Raji (cell line): ENCODE results near the gene TNC.

ENCODE experiments used
- POLR2A ChIP-seq: IDR thresholded peaks from 2 replicates; pipeline ENCODE4 v1.6.1; 2011; ENCODE audit warnings: low read depth, low read length, control low read depth; ENCODE audit not compliant: insufficient read depth

Gene TNC

DNA sequence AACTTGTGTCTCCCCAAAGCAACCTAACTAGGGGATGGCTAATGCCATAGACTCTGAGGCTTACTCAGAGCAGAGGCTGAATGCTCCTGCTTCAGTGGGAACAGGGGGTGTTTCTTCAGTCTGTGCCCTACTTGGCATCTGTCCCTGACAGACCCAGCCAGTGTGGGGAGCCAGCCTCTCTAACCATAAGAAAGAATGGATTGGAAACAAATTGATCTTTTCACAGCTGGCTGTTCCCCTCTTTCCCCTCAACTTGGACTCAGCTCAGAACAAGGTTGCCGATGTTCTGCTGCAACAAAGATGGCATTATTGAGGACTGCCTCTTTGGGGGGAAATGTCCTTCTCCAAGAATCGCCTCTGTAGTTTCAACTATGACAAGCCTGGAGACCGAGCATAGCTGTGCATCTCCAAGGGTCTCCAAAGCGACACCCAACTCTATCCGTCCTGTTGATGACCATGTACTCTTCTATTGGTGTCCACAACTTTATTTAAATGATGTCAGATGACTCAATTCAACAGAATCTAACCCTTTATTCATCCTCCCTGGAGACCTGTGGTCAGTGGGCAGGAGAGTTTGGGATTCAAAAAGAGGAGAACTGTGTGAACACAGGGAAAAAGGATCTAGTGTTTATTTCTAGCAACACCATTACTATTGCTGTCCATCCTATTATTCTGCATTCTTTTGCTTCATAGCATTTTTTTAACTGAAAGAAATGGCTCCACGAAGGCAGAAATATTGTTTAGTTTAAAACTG, 24.7 kb upstream of the TNC start:
- TF ChIP-seq POLR2A = no peak

DNA sequence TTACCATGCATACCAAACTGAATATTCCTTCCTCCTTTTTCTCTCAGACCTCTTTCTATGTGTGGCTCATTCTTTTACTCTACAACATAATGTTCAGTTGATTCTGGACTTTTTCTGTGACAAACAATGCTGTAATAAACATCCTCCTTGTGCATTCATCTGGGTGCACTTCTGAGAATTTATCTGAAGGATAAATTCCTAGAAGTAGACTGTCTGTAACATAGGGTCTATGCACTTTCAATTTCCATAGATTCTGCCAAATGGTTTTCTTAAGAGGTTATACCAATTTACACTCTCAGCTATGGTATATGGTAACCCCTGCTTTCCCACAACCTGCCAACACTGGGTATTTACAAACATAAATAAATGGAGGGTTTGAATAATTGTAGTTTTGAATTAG, 24.1 kb upstream of the TNC start:
- no peak for TF ChIP-seq POLR2A

- no peak for TF ChIP-seq POLR2A
Observed at GRCh38 chr9:115141612-115142011, 23.7 kb upstream of the TNC start.

DNA sequence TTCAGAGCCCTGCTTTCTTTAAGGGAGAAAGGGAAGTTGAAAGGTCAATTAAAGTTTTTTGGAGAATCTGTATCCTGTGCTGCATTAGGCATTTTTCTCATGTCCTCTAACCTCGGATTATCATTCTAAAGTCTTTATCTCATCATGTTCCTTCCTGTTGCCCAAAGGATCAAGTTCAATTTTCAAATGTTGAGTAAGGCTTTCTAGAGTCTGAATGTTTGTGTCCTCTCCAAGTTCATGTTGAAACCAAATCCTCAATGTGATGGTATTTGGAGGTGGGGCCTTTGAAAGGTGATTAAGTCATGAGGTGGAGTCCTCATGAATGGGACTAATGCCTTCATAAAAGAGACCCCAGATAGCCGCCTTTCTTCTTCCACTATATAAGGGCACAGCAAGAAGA, 20.2 kb upstream of the TNC start:
- TF ChIP-seq POLR2A = no peak

DNA sequence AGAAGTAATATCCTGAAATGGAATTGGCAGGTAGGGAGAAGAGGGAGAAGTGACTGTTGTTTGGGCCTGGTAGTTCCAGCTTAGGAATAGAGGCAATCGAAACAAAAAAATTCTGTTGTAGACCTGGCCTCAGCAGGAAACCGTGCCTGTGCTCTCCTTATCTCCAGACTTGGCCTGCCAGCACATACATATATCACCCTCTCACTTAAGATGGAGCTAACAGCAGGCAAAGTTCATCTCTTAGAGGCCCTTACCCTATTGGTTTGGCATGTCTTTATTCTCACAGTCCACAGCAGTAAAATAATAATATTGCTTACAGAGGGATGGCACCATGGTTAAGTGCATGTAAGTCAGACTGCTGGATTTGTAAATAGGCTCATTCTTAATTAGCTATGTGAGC, 19.6 kb upstream of the TNC start:
- no peak for TF ChIP-seq POLR2A

- no peak for TF ChIP-seq POLR2A
Observed at GRCh38 chr9:115135821-115136778, 18.1 kb upstream of the TNC start.

GRCh38 chr9:115134941-115135340, 17.0 kb upstream of the TNC start:
- no peak for TF ChIP-seq POLR2A

DNA sequence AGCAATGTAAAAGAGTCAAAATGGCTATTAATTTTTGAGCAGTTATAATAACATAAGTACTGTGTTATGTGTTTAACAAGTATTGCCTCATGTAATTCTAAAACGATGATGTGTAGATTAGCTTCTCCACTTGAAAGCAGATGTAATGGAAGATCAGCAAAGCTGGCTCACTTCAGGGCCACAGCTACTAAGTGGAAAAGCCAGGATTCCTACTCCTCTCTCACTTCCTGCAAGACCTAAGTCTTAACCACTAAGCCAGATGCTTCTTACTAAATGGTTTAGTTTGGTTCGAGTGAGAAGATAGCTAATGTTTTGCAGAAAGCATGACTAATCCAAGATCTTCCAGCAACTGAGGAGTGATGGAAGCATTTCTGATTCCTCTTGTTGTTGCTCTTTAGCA, 15.7 kb upstream of the TNC start:
- TF ChIP-seq POLR2A = no peak

DNA sequence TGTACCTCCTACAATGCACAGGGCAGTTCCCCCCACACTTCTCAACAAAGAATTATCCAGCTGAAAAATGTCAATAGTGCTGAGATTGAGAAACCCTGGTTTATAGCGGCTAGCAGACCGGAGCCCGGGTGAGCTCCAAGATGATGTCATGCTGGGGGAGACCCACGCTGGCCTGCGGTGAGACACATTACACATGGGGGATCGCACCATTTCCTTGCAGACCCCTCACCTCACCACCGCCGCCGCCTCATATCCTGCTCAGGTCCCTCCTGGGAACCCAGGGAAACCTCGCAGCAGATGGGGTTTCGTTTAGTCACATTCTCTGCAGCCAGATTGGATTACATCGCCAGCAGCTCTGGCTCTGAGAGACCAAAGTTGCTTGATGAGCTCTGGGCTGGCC, 14.7 kb upstream of the TNC start:
- no peak for TF ChIP-seq POLR2A

DNA sequence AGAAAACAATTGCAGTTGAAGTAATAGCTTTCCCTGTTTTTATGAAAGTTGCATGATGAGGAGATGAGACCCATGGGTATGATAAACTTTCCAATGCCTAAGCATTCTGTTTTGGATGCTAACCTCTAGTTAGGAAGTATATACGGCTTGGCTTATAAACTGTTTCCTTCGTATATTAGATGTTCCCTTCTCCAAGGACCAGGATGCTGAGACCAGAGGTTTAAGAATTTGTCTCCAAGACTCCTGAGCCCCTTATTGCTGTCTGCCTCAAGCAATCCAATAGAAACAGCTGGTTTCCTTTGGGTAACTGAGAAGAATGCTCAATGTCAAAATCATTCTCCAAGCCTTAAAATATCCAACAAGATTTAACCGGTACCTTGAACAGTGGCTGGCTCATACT, 12.2 kb upstream of the TNC start:
- no peak for TF ChIP-seq POLR2A

GRCh38 chr9:115127191-115127817, 9.3 kb upstream of the TNC start:
- no peak for TF ChIP-seq POLR2A

DNA sequence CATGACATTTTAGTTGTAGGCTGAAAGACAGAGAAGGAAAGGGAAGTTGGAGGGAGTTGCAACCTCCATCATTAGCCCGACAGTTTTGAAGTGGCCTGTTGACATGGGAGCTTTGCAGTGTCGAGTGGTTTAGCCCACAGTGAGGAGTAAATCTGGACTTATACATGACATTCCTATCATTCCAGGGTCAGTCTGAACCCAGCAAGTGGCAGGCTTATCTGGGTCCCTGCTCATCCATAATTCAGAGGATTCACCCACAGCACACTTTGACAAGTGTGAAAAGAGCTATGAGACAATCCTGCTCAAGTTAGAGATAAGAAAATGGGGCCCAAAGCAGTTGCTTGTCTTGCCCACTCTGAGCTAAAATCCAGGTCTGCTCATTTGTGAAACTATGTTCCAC, 8.4 kb upstream of the TNC start:
- TF ChIP-seq POLR2A = no peak

DNA sequence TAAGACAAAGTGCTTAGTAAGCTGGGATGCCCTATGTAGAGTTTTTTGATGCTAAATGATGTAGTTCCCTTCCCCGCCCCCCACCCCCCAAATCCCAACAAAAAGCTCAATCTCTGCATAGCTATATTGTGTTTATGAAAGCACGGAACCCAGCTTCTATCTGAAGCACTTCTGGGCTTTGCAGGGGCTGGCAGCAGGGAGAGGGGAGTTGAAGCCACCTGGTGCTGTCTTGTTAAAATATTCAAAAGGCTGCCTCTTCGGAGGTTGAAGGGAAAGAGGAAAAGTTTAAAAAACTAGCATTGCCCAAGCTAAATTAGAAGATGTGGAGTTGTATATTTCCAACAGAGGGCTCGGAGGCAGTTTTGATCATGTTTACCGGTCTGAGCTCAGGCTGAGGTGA, 5.0 kb upstream of the TNC start:
- TF ChIP-seq POLR2A = no peak

- no peak for TF ChIP-seq POLR2A
Observed at GRCh38 chr9:115121181-115121580, 3.2 kb upstream of the TNC start.

DNA sequence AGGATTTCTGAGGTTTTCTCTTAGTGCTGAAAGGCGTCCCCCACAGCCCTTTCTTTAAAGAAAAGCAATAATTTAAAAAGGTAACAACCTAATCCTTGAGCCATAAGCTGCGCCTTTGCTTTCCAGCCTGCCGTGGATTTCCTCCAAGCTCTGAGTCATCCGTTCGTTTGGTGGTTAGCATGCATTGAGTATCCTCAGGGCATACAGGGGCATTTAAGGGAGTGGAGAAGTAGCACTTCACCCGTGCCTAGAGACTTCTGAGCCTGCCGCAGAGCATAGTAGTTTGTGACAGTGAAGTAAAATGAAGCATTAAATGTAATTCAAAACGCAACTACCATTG, 892 bp upstream of the TNC start:
- TF ChIP-seq POLR2A = no peak
